ENCODE results near the gene CCRL2. TPM values are rescaled to one million over a fixed set of nuclear protein-coding genes. Genes with fewer than 3 reads are reported as not detected.

CCRL2 gene, protein sequence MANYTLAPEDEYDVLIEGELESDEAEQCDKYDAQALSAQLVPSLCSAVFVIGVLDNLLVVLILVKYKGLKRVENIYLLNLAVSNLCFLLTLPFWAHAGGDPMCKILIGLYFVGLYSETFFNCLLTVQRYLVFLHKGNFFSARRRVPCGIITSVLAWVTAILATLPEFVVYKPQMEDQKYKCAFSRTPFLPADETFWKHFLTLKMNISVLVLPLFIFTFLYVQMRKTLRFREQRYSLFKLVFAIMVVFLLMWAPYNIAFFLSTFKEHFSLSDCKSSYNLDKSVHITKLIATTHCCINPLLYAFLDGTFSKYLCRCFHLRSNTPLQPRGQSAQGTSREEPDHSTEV
- total RNA-seq, result 1.3 TPM
- long read RNA-seq, partial matches to known transcripts, result 0 of 1 reads
- long read RNA-seq, other reads (novel, unspliced or antisense), result 0 of 1 reads

DNA sequence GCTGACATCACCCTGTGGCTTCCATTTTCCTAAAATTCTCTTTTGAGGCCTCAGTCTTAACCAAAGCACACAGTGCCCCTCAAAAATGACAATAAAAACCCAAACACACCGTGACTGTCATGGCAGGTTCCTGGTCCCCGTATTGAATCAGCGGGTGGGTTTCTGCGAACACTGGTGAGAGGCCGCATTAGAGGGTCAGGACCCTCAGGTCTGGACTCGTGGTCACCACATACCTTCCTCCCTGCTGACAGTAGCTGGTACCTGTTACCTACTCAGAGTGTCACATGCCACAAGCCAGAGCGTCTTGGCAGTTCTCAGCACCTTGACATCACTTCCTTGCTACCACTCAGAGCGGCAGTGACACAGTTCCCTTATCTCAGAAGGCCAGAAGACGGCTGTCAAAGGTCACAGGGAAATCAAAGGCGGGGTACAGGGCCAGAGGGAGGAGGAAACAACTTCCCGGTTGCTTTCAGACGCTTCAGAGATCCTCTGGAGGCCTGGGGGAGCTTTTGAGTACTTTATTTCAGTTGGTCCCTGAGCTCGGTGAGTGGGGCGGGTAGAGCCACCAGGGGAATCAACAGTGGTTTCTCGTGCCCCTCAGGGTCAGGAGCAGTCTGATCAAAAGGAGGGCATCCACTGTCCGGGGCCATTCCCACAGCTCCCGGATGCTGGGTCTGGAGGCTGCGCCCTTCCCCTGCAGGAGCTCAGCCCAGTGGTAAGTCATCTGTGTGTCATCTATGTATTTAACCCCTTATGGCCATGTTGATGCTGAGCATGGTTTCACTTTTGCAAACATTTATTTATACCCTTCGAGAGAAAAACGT, at the start of gene CCRL2, which contains the start of gene CCR5AS:
Gene CCRL2 (plus strand): TSS at position 472 of the 824 bp plus-strand sequence. CDS start 821 bp downstream, outside the sequence.
Gene CCR5AS (minus strand): TSS at position 279 of the 824 bp plus-strand sequence.
- DNase-seq (ENCODE audit: low spot score), result peak; percentile 85
- intact Hi-C loops (cut with DNase I), result no loop called here

DNA sequence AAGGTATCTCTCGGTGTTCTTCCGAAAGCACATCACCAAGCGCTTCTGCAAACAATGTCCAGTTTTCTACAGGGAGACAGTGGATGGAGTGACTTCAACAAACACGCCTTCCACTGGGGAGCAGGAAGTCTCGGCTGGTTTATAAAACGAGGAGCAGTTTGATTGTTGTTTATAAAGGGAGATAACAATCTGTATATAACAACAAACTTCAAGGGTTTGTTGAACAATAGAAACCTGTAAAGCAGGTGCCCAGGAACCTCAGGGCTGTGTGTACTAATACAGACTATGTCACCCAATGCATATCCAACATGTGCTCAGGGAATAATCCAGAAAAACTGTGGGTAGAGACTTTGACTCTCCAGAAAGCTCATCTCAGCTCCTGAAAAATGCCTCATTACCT, 48.6 kb upstream of the CCRL2 start:
- no peak for DNase-seq (ENCODE audit: low spot score)
- intact Hi-C loops (cut with DNase I), result no loop called here

DNA sequence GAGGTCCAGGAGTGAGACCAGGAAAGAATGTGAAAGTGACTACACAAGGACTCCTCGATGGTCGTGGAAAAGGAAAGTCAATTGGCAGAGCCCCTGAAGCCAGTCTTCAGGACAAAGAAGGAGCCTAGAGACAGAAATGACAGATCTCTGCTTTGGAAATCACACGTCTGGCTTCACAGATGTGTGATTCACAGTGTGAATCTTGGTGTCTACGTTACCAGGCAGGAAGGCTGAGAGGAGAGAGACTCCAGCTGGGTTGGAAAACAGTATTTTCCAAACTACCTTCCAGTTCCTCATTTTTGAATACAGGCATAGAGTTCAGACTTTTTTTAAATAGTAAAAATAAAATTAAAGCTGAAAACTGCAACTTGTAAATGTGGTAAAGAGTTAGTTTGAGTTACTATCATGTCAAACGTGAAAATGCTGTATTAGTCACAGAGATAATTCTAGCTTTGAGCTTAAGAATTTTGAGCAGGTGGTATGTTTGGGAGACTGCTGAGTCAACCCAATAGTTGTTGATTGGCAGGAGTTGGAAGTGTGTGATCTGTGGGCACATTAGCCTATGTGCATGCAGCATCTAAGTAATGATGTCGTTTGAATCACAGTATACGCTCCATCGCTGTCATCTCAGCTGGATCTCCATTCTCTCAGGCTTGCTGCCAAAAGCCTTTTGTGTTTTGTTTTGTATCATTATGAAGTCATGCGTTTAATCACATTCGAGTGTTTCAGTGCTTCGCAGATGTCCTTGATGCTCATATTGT, 47.1 kb upstream of the CCRL2 start:
- intact Hi-C loops (cut with DNase I), result no loop called here
- no peak for DNase-seq (ENCODE audit: low spot score)

DNA sequence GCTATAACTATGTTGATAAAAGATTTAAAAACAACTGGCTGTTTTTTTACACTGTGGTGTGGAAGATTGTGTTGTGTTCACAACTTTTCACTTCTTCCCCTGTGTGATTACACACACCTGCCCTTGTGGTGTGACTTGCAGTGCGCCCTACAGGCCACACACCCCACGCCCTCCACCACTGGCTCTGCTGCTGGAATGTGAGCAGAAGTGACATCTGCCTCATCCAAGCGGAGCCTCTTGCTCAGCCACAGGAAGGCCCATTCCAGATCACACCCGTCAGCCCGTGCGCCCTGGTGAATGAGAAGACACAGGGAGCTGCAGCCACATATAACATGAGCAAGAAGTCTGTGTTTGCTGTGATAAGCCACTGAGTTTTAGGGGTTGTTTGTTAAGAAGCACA, 46.2 kb upstream of the CCRL2 start:
- no peak for DNase-seq (ENCODE audit: low spot score)
- intact Hi-C loops (cut with DNase I), result no loop called here

DNA sequence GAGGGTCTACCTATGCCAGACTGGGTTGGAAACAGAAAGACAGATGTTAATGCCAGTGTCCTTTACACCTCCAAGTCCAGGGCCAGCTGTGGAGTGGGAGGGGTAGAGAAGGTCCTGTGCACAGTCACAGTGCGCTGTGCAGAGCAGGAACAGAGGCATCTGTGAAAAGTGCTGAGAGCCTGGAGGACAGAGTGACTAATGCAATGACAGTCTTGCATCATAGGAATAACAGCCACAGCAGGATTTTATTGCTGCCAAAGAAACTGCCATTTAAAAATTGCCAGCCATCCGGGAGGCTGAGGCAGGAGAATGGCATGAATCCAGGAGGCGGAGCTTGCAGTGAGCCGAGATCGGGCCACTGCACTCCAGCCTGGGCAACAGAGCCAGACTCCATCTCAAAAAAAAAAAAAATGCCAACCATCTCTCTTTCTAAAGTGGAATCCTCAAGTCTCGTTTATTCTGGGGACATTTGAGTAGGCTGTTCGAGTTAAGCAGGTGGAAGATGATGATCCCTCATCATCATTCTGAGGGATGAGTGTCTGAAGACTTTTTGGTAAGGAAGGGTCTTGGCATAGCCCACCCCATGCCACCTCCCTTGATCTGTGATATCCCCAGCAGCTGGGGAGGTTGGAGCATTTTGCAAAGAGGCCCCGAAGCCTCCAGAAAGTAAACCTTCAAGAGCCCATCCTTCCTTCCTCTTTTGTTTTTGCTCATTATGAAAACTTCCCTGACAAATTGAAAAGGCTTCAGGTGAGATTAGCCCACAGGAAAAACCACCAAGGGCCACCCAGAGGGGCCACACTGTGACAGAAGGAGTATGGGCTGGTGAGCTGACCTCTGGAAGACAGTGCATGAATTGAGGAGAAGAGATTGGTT, 45.4 kb upstream of the CCRL2 start:
- no peak for DNase-seq (ENCODE audit: low spot score)
- intact Hi-C loops (cut with DNase I), result no loop called here

DNA sequence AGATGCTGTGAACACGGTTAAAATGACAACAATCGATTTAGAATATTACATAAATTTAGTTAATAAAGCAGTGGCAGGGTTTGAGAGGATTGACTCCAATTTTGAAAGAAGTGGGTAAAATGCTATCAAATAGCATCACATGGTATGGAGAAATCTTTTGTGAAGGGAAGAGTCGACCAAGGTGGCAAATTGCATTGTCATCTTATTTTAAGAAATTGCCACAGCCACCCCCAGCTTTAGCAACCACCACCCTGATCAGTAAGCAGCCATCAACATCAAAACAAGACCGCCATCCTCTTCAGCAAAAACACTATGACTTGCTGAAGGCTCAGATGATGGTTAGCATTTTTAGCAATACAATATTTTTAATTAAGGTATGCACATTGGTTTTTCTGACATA, 42.0 kb upstream of the CCRL2 start:
- no peak for DNase-seq (ENCODE audit: low spot score)
- intact Hi-C loops (cut with DNase I), result no loop called here

DNA sequence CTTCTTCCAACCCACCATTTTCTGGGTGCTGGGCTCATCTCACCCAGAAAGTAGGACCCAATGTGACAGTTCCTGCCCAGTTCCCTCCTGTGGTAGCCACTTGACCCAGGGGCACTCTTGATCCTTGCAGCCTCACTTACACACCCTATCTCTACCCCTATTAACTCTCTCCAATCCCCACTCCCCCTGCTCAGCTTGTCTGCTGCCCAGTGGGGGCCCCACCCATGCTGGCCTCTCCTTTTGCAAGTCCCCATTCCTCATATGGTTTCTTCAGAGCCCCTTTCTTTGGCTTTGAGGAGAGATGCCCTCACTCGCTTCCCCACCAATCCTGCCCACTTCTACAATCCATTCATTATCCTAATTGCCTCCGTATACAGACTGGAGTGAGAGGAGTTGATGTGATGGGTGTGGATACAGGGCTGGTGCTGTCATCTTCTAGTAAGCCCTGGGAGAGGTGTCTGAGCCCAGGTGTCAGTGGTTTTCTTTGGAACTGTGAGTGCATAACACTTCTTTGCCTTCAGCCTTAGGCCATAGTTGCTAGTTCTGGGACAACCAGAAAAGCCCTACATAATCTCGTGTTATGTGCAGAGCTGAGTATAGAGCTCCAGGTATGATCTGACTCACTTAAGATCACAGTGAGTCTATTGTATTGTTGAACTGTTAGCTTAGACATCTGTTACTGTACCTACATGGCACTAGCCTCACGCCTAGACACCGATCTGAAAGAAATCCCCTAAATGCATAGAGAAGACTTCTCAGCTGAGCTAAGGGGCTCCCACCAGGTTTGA, 41.1 kb upstream of the CCRL2 start:
- intact Hi-C loops (cut with DNase I), result no loop called here
- no peak for DNase-seq (ENCODE audit: low spot score)

DNA sequence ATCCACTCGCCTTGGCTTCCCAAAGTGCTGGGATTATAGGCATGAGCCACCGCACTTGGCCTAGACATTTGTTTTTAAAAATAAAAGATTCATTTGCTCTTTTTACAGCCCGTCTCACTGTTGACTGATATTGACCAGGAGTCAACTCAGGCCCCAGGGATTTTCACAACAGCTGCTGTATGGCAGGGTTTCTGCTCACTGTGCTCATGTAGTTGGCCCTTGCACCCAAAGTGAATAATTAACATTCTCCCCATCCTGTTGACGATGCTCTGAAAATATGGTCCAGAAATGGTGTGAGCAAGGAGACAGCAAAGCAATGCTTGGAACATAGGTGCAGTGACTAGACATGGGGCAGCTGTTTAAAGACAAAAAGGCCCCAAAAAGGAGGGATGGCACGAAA, 39.2 kb upstream of the CCRL2 start:
- DNase-seq (ENCODE audit: low spot score), result no peak
- intact Hi-C loops (cut with DNase I), result no loop called here

DNA sequence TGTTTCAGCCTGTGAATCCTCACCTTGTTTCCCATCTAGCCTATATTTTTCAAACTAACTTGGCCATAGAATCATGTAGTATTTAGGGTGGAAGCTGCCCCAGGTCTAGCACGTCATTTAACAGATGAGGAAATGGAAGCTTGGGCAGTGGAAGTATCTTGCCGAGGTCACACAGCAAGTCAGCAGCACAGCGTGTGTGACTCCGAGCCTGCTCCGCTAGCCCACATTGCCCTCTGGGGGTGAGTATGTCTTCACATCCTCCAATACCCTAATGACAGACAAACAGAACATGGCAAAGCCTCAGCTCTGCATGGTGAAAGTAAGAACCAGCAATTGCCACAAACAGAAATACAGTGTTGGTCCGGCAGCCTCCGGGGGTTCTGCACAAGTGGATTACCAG, 38.5 kb upstream of the CCRL2 start:
- DNase-seq (ENCODE audit: low spot score), result peak; percentile 81
- intact Hi-C loops (cut with DNase I), result no loop called here

DNA sequence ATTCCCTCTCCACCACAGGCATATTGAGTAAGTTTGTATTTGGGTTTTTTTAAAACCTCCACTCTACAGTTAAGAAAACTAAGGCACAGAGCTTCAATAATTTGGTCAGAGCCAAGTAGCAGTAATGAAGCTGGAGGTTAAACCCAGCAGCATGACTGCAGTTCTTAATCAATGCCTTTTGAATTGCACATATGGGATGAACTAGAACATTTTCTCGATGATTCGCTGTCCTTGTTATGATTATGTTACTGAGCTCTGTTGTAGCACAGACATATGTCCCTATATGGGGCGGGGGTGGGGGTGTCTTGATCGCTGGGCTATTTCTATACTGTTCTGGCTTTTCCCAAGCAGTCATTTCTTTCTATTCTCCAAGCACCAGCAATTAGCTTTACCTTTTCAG, 37.9 kb upstream of the CCRL2 start:
- intact Hi-C loops (cut with DNase I), result no loop called here
- no peak for DNase-seq (ENCODE audit: low spot score)

DNA sequence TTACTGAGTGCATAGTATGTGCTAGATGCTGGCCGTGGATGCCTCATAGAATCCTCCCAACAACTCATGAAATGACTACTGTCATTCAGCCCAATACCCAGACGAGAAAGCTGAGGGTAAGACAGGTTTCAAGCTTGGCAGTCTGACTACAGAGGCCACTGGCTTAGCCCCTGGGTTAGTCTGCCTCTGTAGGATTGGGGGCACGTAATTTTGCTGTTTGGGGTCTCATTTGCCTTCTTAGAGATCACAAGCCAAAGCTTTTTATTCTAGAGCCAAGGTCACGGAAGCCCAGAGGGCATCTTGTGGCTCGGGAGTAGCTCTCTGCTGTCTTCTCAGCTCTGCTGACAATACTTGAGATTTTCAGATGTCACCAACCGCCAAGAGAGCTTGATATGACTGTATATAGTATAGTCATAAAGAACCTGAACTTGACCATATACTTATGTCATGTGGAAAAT, 37.4 kb upstream of the CCRL2 start:
- intact Hi-C loops (cut with DNase I), result no loop called here
- DNase-seq (ENCODE audit: low spot score), result no peak

DNA sequence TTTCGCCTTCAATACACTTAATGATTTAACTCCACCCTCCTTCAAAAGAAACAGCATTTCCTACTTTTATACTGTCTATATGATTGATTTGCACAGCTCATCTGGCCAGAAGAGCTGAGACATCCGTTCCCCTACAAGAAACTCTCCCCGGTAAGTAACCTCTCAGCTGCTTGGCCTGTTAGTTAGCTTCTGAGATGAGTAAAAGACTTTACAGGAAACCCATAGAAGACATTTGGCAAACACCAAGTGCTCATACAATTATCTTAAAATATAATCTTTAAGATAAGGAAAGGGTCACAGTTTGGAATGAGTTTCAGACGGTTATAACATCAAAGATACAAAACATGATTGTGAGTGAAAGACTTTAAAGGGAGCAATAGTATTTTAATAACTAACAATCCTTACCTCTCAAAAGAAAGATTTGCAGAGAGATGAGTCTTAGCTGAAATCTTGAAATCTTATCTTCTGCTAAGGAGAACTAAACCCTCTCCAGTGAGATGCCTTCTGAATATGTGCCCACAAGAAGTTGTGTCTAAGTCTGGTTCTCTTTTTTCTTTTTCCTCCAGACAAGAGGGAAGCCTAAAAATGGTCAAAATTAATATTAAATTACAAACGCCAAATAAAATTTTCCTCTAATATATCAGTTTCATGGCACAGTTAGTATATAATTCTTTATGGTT, 36.1 kb upstream of the CCRL2 start, which contains the start of gene CCR5:
Gene CCR5 (plus strand): TSS at position 108 of the 680 bp plus-strand sequence. CDS start 1,957 bp downstream, outside the sequence.
- intact Hi-C loops (cut with DNase I), result no loop called here
- no peak for DNase-seq (ENCODE audit: low spot score)

DNA sequence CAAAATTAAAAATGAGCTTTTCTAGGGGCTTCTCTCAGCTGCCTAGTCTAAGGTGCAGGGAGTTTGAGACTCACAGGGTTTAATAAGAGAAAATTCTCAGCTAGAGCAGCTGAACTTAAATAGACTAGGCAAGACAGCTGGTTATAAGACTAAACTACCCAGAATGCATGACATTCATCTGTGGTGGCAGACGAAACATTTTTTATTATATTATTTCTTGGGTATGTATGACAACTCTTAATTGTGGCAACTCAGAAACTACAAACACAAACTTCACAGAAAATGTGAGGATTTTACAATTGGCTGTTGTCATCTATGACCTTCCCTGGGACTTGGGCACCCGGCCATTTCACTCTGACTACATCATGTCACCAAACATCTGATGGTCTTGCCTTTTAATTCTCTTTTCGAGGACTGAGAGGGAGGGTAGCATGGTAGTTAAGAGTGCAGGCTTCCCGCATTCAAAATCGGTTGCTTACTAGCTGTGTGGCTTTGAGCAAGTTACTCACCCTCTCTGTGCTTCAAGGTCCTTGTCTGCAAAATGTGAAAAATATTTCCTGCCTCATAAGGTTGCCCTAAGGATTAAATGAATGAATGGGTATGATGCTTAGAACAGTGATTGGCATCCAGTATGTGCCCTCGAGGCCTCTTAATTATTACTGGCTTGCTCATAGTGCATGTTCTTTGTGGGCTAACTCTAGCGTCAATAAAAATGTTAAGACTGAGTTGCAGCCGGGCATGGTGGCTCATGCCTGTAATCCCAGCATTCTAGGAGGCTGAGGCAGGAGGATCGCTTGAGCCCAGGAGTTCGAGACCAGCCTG, 35.3 kb upstream of the CCRL2 start:
- DNase-seq (ENCODE audit: low spot score), result no peak
- intact Hi-C loops (cut with DNase I), result no loop called here

DNA sequence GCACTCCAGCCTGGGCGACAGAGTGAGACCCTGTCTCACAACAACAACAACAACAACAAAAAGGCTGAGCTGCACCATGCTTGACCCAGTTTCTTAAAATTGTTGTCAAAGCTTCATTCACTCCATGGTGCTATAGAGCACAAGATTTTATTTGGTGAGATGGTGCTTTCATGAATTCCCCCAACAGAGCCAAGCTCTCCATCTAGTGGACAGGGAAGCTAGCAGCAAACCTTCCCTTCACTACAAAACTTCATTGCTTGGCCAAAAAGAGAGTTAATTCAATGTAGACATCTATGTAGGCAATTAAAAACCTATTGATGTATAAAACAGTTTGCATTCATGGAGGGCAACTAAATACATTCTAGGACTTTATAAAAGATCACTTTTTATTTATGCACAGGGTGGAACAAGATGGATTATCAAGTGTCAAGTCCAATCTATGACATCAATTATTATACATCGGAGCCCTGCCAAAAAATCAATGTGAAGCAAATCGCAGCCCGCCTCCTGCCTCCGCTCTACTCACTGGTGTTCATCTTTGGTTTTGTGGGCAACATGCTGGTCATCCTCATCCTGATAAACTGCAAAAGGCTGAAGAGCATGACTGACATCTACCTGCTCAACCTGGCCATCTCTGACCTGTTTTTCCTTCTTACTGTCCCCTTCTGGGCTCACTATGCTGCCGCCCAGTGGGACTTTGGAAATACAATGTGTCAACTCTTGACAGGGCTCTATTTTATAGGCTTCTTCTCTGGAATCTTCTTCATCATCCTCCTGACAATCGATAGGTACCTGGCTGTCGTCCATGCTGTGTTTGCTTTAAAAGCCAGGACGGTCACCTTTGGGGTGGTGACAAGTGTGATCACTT, 34.3 kb upstream of the CCRL2 start:
- intact Hi-C loops (cut with DNase I), result no loop called here
- DNase-seq (ENCODE audit: low spot score), result no peak

DNA sequence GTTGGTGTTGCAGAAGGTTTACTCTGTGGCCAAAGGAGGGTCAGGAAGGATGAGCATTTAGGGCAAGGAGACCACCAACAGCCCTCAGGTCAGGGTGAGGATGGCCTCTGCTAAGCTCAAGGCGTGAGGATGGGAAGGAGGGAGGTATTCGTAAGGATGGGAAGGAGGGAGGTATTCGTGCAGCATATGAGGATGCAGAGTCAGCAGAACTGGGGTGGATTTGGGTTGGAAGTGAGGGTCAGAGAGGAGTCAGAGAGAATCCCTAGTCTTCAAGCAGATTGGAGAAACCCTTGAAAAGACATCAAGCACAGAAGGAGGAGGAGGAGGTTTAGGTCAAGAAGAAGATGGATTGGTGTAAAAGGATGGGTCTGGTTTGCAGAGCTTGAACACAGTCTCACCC, 32.3 kb upstream of the CCRL2 start:
- intact Hi-C loops (cut with DNase I), result no loop called here
- DNase-seq (ENCODE audit: low spot score), result no peak

DNA sequence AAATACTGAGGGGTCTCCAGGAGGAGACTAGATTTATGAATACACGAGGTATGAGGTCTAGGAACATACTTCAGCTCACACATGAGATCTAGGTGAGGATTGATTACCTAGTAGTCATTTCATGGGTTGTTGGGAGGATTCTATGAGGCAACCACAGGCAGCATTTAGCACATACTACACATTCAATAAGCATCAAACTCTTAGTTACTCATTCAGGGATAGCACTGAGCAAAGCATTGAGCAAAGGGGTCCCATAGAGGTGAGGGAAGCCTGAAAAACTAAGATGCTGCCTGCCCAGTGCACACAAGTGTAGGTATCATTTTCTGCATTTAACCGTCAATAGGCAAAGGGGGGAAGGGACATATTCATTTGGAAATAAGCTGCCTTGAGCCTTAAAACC, 31.8 kb upstream of the CCRL2 start:
- intact Hi-C loops (cut with DNase I), result no loop called here
- no peak for DNase-seq (ENCODE audit: low spot score)

Measured in cardiac septum (tissue), 1 donor.